B cell (primary cell): ENCODE data around the gene DNMBP. TPM values are rescaled to one million over a fixed set of nuclear protein-coding genes. Genes with fewer than 3 reads are reported as not detected.

Experiments used
- ATAC-seq: fragments of 200-7000 bp; cut with Tn5 transposase; one replicate; pipeline ENCODE4 v1.10.0; 2021; ENCODE audit warnings: low read depth, mild to moderate bottlenecking, moderate number of reproducible peaks, moderate library complexity
- CTCF ChIA-PET: fragments of 350-600 bp; sonication (Branson Sonifier 250); formaldehyde crosslinking; loops from one replicate; lab custom pipeline; 2021; ENCODE audit warnings: antibody characterized with exemption, inconsistent platforms; lab: Charles Lee
- POLR2A ChIA-PET: fragments of 350-600 bp; sonication (Branson Sonifier 250); formaldehyde crosslinking; loops from one replicate; lab custom pipeline; 2021; ENCODE audit warnings: antibody characterized with exemption; lab: Charles Lee
- DNase-seq: peaks from one replicate; pipeline ENCODE4 v3.0.0; 2013
- H2AFZ ChIP-seq: 2 replicates; pipeline ENCODE4 v1.6.1; 2012; ENCODE audit warnings: mild to moderate bottlenecking, low read depth, low read length; ENCODE audit not compliant: insufficient read depth, poor library complexity, severe bottlenecking
- H3K27ac ChIP-seq, 2 donors: 1 replicate in 1 of 2; 2 replicates in 1 of 2; pipeline ENCODE4 v1.5.1; 2012 to 2013; ENCODE audit warnings: low read length in 2 of 2, mild to moderate bottlenecking in 2 of 2, moderate library complexity in 1 of 2
- H3K27me3 ChIP-seq, 4 experiments: fragments of 200-600 bp in 1 of 4; sonication (generic) in 1 of 4; replicated peaks in 1 of 4; 1 replicate in 2 of 4; 2 replicates in 2 of 4; pipeline versions ENCODE4 v1.6.1 to v1.7.0; 2013 to 2016; ENCODE audit warnings: low read length in 3 of 4, mild to moderate bottlenecking in 2 of 4, mixed read lengths in 1 of 4, moderate library complexity in 1 of 4; ENCODE audit not compliant: insufficient read depth in 4 of 4, control insufficient read depth in 3 of 4; ENCODE audit errors: control extremely low read depth in 1 of 4
- H3K36me3 ChIP-seq, 2 experiments: replicated peaks in 1 of 2; 1 replicate in 1 of 2; 2 replicates in 1 of 2; pipeline versions ENCODE4 v1.6.1 to v1.7.1; 2013; ENCODE audit warnings: low read length in 1 of 2; ENCODE audit not compliant: insufficient read depth in 2 of 2, control insufficient read depth in 1 of 2; ENCODE audit errors: control extremely low read depth in 1 of 2, extremely low read depth in 1 of 2
- H3K4me1 ChIP-seq, 2 donors: fragments of 200-600 bp in 1 of 2; sonication (generic) in 1 of 2; 1 replicate in 1 of 2; 2 replicates in 1 of 2; pipeline versions ENCODE4 v1.5.1 to v1.6.1; 2013 to 2017; ENCODE audit warnings: low read length in 2 of 2; ENCODE audit not compliant: control insufficient read depth in 2 of 2, insufficient read depth in 2 of 2
- H3K4me2 ChIP-seq: replicated peaks from 2 replicates; pipeline ENCODE3; 2012; ENCODE audit warnings: mild to moderate bottlenecking, low read depth, low read length; ENCODE audit not compliant: poor library complexity, severe bottlenecking
- H3K4me3 ChIP-seq, 5 experiments: fragments of 200-600 bp in 1 of 5; sonication (generic) in 1 of 5; 1 replicate in 3 of 5; 2 replicates in 2 of 5; pipeline versions ENCODE4 v1.5.1 to v1.7.0; 2011 to 2016; ENCODE audit warnings: low read length in 4 of 5, mild to moderate bottlenecking in 4 of 5, low read depth in 2 of 5, control low read depth in 1 of 5, moderate library complexity in 1 of 5; ENCODE audit not compliant: insufficient read depth in 1 of 5; ENCODE audit errors: control extremely low read depth in 1 of 5, extremely low read depth in 1 of 5
- H3K79me2 ChIP-seq: fragments of 200-600 bp; sonication (generic); one replicate; pipeline ENCODE4 v1.6.0; 2016; ENCODE audit warnings: low read length; ENCODE audit not compliant: control insufficient read depth, insufficient read depth
- H3K9ac ChIP-seq: fragments of 200-600 bp; sonication (generic); 2 replicates; pipeline ENCODE4 v1.6.1; 2017; ENCODE audit warnings: mild to moderate bottlenecking, low read length, moderate library complexity
- H3K9me3 ChIP-seq, 3 donors: one replicate each; pipeline versions ENCODE4 v1.6.1 to v1.7.1; 2013; ENCODE audit warnings: low read length in 2 of 3; ENCODE audit not compliant: control insufficient read depth in 2 of 3, insufficient read depth in 1 of 3; ENCODE audit errors: control extremely low read depth in 1 of 3
- H4K20me1 ChIP-seq: 2 replicates; pipeline ENCODE4 v1.6.0; 2012; ENCODE audit warnings: mild to moderate bottlenecking, low read length; ENCODE audit not compliant: insufficient read depth, control insufficient read depth, poor library complexity, severe bottlenecking
- H3K27ac Mint-ChIP-seq: one replicate; pipeline ENCODE4 v1.8.0; 2021; ENCODE audit warnings: mixed read lengths
- H3K27me3 Mint-ChIP-seq: one replicate; pipeline ENCODE4 v1.8.0; 2021; ENCODE audit warnings: mixed read lengths
- H3K4me1 Mint-ChIP-seq: one replicate; pipeline ENCODE4 v1.8.0; 2021; ENCODE audit warnings: mixed read lengths
- H3K4me3 Mint-ChIP-seq: one replicate; pipeline ENCODE4 v1.8.0; 2021; ENCODE audit warnings: mixed read lengths
- H3K9me3 Mint-ChIP-seq: one replicate; pipeline ENCODE4 v1.8.0; 2022; ENCODE audit warnings: mixed read lengths; ENCODE audit not compliant: insufficient read depth
- EZH2 ChIP-seq: IDR thresholded peaks from 2 replicates; pipeline ENCODE4 v1.6.1; 2012; ENCODE audit warnings: borderline replicate concordance, low read depth, mild to moderate bottlenecking, moderate library complexity, low read length; ENCODE audit not compliant: insufficient read depth, poor library complexity, severe bottlenecking
- WGBS: methylation state at CpG from one replicate; pipeline ENCODE4 v1.1.5; 2013; ENCODE audit warnings: missing lambda C conversion rate; ENCODE audit not compliant: insufficient coverage; 5-methylcytosine and 5-hydroxymethylcytosine counted together
- intact Hi-C: fragments of 100-400 bp; cut with micrococcal nuclease; formaldehyde crosslinking; loops from one replicate; pipeline ENCODE4 v1.10.0; 2022
- polyA plus RNA-seq: library from polyadenylated mRNA; depleted of rRNA; stranded (reverse); fragments of >200 nt; gene quantifications from 2 replicates; pipeline ENCODE4 v1.2.3, GENCODE V29; 2012
- total RNA-seq, 2 donors: library from RNA; stranded (reverse); fragments of 120-200 nt in 1 of 2; gene quantifications; 1 replicate in 1 of 2; 2 replicates in 1 of 2; pipeline versions ENCODE4 v1.2.3 to v1.2.4, GENCODE V29; 2013 to 2022
- TF ChIP-seq, protein P1 (sequence below): fragments of 200-600 bp; IDR thresholded peaks from one replicate; pipeline ENCODE4 v1.8.0; 2022; ENCODE audit warnings: antibody characterized with exemption, mild to moderate bottlenecking

DNMBP gene
- total and polyA plus RNA-seq, 2 donors (not counting 1 experiment from before 2014, with no cell fraction given): 12.8 to 22.6 TPM

DNA sequence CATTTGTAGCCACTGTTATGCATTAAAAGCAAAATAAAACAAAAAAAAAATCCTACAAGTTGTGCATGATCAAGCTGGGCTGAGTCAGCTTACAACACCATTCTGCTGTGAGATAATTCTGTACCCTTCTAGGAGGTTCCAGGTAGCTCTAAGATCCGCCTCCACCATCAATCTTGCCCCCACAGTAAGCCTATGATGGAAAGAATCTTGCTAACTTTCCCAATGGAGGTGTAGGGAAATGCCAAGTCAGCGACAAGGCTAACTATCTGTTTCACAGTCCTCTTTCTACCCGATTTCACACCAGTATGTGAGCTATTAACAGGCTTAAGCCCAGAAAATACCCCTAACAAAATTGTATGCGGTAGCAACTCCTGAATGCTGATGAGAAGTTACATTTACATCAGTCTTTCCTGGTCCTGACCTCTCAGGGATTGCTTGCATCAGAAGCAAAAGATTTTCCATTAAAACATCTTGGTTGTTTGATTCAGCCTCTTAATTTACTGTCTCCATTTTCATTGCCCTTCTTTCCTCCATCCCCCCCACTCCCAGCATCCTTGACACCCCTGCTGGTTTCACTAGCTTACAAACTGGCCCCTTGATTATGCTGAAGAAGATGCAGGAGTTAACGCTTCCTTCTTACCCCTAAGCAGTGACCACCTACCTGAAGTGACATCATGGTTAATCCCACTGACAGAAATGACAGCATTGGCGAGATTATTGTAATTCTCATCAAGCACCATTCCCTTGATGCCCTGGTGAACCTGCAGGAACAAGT, 44.1 kb upstream of the DNMBP start:
- Histone ChIP-seq H3K4me2 (no peak overlapping the region), H3K27ac (no peak overlapping the region), H3K4me3 (no peak overlapping the region), H3K27me3 (peaks cover 0 to 5% (median 1%) of the 10 kb centered on the region in 4 experiments), H4K20me1 (no peaks in the 10 kb centered on the region), H2AFZ (no peak overlapping the region), H3K36me3 (no peaks in the 10 kb centered on the region), H3K4me1 (no peaks in the 10 kb centered on the region), H3K79me2 (no peaks in the 10 kb centered on the region), H3K9ac (no peak overlapping the region), H3K9me3 (peaks cover 1 to 5% (median 2%) of the 10 kb centered on the region in 3 donors)
- ATAC-seq (no peak), DNase-seq (no peak)
- Mint-ChIP-seq H3K27ac (no peak overlapping the region), H3K4me3 (no peak overlapping the region), H3K9me3 (no peaks in the 10 kb centered on the region), H3K4me1 (no peaks in the 10 kb centered on the region), H3K27me3 (peaks cover 18% of the 10 kb centered on the region)
- 74% methylated on average over 3 of the region's 6 CpGs for WGBS
- intact Hi-C loops: no loop called here
- CTCF ChIA-PET: interaction anchor here (0.7 to 18.9 kb wide), 3 partner anchors 8 to 235 kb away, joined by 3 to 525 read pairs (median 4); no protein-coding TSS in a partner anchor
- TF ChIP-seq, protein P1, sequence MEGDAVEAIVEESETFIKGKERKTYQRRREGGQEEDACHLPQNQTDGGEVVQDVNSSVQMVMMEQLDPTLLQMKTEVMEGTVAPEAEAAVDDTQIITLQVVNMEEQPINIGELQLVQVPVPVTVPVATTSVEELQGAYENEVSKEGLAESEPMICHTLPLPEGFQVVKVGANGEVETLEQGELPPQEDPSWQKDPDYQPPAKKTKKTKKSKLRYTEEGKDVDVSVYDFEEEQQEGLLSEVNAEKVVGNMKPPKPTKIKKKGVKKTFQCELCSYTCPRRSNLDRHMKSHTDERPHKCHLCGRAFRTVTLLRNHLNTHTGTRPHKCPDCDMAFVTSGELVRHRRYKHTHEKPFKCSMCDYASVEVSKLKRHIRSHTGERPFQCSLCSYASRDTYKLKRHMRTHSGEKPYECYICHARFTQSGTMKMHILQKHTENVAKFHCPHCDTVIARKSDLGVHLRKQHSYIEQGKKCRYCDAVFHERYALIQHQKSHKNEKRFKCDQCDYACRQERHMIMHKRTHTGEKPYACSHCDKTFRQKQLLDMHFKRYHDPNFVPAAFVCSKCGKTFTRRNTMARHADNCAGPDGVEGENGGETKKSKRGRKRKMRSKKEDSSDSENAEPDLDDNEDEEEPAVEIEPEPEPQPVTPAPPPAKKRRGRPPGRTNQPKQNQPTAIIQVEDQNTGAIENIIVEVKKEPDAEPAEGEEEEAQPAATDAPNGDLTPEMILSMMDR: no peak
- TF ChIP-seq EZH2: no peak
- POLR2A ChIA-PET: interaction anchor here (0.7 kb wide), 1 partner anchor 28 kb away, joined by 3 read pairs; no protein-coding TSS in a partner anchor

DNA sequence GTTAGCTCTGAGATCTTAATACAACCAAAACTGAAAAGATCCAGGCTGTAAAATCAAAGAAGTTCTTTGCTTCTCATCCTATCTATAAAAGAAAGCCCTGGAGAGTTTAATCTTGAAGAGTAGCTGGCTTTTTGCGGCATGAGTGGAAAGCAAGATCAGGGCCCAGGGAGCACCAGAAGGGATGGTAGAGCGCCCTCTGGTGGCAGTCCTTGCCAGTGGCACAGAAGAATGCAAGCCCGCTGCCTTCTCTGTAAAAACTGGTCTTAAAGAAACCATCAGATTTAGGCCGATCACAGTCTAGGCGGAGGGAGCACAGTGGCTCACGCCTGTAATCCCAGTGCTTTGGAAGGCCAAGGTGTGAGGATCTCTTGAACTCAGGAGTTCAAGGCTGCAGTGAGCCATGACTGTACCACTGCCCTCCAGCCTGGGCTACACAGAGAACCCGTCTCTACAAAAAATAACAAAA, 36.3 kb upstream of the DNMBP start:
- Histone ChIP-seq H4K20me1 (no peaks in the 10 kb centered on the region), H3K4me3 (no peak overlapping the region), H3K4me2 (no peak overlapping the region), H3K36me3 (no peaks in the 10 kb centered on the region), H2AFZ (peak overlapping the region; percentile 62), H3K27ac (no peak overlapping the region), H3K79me2 (no peaks in the 10 kb centered on the region), H3K27me3 (no peaks in the 10 kb centered on the region), H3K9me3 (no peaks in the 10 kb centered on the region), H3K9ac (no peak overlapping the region), H3K4me1 (peaks cover 0 to 4% of the 10 kb centered on the region in 2 donors)
- Mint-ChIP-seq H3K27ac (no peak overlapping the region), H3K4me3 (no peak overlapping the region), H3K27me3 (no peaks in the 10 kb centered on the region), H3K4me1 (peaks cover 4% of the 10 kb centered on the region), H3K9me3 (no peaks in the 10 kb centered on the region)
- ChIA-PET POLR2A (interaction anchor here (0.6 kb wide), 1 partner anchor 31 kb away, joined by 7 read pairs; no protein-coding TSS in a partner anchor), CTCF (interaction anchor here (0.7 to 18.9 kb wide), 43 partner anchors 9 to 697 kb away, joined by 3 to 525 read pairs (median 5); partner anchors contain the start of gene DNMBP)
- intact Hi-C loops: loop anchor here (2.0 to 5.0 kb wide), 2 partner anchors 34 to 73 kb away; no protein-coding TSS in a partner anchor
- ATAC-seq (peak; percentile 70), DNase-seq (peak; percentile 83)
- WGBS: 22% methylated on average over 7 of the region's 7 CpGs
- no peak for TF ChIP-seq EZH2
- TF ChIP-seq, protein P1: peak; percentile 97
